M059J (cell line): ENCODE measurements around the gene FAM50A. TPM values are rescaled to one million over a fixed set of nuclear protein-coding genes. Genes with fewer than 3 reads are reported as not detected.

Source experiments
- DNase-seq: peaks from one replicate; pipeline ENCODE4 v3.0.0-alpha.2; 2012; ENCODE audit warnings: low read depth
- total RNA-seq: library from RNA; depleted of rRNA; stranded (reverse); fragments of >200 nt; shearing (Covaris generic); gene quantifications from 2 replicates; pipeline ENCODE4 v1.2.3, GENCODE V29; 2014

FAM50A gene
- total RNA-seq, 1 experiment from 2014 or later, result 139 TPM

GRCh38 chrX:154463611-154464220 is 19.8 kb downstream of the FAM50A start:
- no peak for DNase-seq

GRCh38 chrX:154464806-154465365 is 20.9 kb downstream of the FAM50A start:
- no peak for DNase-seq

- no peak for DNase-seq
Measured at GRCh38 chrX:154465601-154466000, 21.7 kb downstream of the FAM50A start.

GRCh38 chrX:154466036-154466435 is 22.1 kb downstream of the FAM50A start:
- no peak for DNase-seq

GRCh38 chrX:154466907-154467306 is 23.0 kb downstream of the FAM50A start:
- DNase-seq, result no peak

- no peak for DNase-seq
Measured at GRCh38 chrX:154467556-154467955, 23.6 kb downstream of the FAM50A start.

- no peak for DNase-seq
Measured at GRCh38 chrX:154468217-154468616, 24.3 kb downstream of the FAM50A start.

GRCh38 chrX:154469114-154469513 is 25.2 kb downstream of the FAM50A start:
- no peak for DNase-seq

GRCh38 chrX:154469880-154470279 is 25.9 kb downstream of the FAM50A start:
- no peak for DNase-seq

- no peak for DNase-seq
Measured at GRCh38 chrX:154470434-154470833, 26.5 kb downstream of the FAM50A start.

GRCh38 chrX:154470914-154471568 is 27.1 kb downstream of the FAM50A start:
- DNase-seq, result no peak

- DNase-seq, result no peak
Measured at GRCh38 chrX:154471839-154472684, 28.1 kb downstream of the FAM50A start.

GRCh38 chrX:154472685-154473632 is 29.0 kb downstream of the FAM50A start:
- DNase-seq, result no peak

- DNase-seq, result no peak
Measured at GRCh38 chrX:154473683-154474082, 29.7 kb downstream of the FAM50A start.

- no peak for DNase-seq
Measured at GRCh38 chrX:154476821-154477220, 32.9 kb downstream of the FAM50A start.

- no peak for DNase-seq
Measured at GRCh38 chrX:154477891-154478477, 34.0 kb downstream of the FAM50A start.

GRCh38 chrX:154478728-154479622 is 35.0 kb downstream of the FAM50A start, which contains the start of gene LAGE3:
LAGE3 (minus strand) TSS chrX:154479281; CDS start chrX:154478915, 366 bp downstream.
- peak; percentile 89 for DNase-seq

- no peak for DNase-seq
Measured at GRCh38 chrX:154481195-154481594, 37.3 kb downstream of the FAM50A start.

- no peak for DNase-seq
Measured at GRCh38 chrX:154481911-154482601, 38.1 kb downstream of the FAM50A start.
